ENCODE measurements around the gene AKR1D1. TPM values are rescaled to one million over a fixed set of nuclear protein-coding genes. Genes with fewer than 3 reads are reported as not detected.

AKR1D1 gene
- total RNA-seq, 2 experiments from 2014 or later: not detected

DNA sequence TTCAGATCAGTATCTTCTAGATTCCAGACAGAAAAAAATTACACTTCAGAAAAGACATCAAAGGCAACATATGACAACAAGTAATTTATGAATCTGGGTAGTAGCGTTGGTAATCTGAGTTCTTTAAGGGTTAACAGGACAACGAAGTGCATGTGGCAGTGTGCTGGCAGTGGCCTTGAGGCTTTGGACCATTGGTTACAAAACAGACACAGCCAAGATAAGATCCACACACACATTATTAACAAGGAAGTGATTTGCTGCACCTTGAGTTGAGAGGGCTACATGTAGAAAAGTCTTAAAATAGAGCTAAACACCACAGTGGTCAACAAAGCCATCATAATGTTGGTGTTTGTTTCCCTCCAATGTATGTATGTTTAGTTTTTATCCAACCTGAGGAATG lies 40.6 kb downstream of the AKR1D1 start:
- H3K27ac ChIP-seq (ENCODE audit: low read depth, low read length, poor library complexity, severe bottlenecking): no peak overlapping the region
- ChIA-PET POLR2A (interaction anchor here (1.4 kb wide), 1 partner anchor 9 kb away, joined by 4 read pairs; no protein-coding TSS in a partner anchor), CTCF (ENCODE audit: unreplicated experiment) (no interaction called here)
- TF ChIP-seq, protein P1, sequence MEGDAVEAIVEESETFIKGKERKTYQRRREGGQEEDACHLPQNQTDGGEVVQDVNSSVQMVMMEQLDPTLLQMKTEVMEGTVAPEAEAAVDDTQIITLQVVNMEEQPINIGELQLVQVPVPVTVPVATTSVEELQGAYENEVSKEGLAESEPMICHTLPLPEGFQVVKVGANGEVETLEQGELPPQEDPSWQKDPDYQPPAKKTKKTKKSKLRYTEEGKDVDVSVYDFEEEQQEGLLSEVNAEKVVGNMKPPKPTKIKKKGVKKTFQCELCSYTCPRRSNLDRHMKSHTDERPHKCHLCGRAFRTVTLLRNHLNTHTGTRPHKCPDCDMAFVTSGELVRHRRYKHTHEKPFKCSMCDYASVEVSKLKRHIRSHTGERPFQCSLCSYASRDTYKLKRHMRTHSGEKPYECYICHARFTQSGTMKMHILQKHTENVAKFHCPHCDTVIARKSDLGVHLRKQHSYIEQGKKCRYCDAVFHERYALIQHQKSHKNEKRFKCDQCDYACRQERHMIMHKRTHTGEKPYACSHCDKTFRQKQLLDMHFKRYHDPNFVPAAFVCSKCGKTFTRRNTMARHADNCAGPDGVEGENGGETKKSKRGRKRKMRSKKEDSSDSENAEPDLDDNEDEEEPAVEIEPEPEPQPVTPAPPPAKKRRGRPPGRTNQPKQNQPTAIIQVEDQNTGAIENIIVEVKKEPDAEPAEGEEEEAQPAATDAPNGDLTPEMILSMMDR (conservative IDR thresholded peaks at IDR 0.05; ENCODE audit: low read length): no peak
- no peak for TF ChIP-seq EZH2phosphoT487 (IDR thresholded peaks at IDR 0.05; ENCODE audit: borderline replicate concordance, low read depth, low read length)
- H3K79me2 ChIP-seq (ENCODE audit: insufficient read depth, low read depth, low read length): no peaks in the 10 kb centered on the region
- no peak overlapping the region for H2AFZ ChIP-seq (ENCODE audit: low read length)
- intact Hi-C loops (cut with micrococcal nuclease; ENCODE audit: unreplicated experiment): no loop called here
- no peaks in the 10 kb centered on the region for H3K4me1 ChIP-seq (ENCODE audit: insufficient read depth, low read length, poor library complexity, severe bottlenecking)
- no peak overlapping the region for H3K4me3 ChIP-seq (ENCODE audit: low read depth, low read length, poor library complexity, severe bottlenecking)
- no peaks in the 10 kb centered on the region for H3K9me3 ChIP-seq (ENCODE audit: low read length)
- BruUV-seq (replicated peaks): no TSS peak
- H3K4me2 ChIP-seq (ENCODE audit: low read length): no peak overlapping the region
- no peaks in the 10 kb centered on the region for H4K20me1 ChIP-seq (ENCODE audit: insufficient read depth, low read length)
- H3K9me2 ChIP-seq (ENCODE audit: insufficient read depth, low read length): no peaks in the 10 kb centered on the region
- H3K36me3 ChIP-seq (ENCODE audit: insufficient read depth, low read length): no peaks in the 10 kb centered on the region
- no peak for DNase-seq (ENCODE audit: low spot score)

DNA sequence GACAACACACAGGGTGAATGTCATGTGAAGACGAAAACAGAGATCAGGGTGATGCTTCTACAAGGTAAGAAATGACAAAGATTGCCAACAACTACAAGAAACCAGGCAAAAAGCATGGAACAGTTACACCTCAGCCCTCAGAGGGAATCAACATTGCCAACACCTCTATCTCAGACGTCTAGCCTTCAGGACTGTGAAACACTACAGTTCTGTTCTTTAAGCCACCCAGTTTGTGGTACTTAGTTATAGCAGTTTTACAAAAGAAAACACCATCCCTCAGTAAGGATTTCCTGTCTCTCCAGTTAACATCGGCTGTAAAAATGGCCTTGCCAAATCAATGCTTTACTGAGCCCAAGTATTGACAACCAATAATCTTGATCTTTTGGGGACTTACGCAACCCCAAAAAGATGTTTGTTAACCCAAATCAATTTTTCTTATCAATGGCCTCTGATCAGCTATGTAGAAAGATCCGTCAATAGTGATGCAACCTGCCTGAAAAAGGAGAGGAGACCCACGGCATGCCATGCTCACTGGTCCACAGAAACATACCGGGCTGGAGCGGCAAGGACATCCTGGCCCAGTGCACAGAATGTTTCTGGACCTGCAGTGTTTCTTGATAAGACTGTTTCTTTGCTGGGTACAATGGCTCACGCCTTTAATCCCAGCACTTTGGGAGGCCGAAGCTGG lies 44.0 kb downstream of the AKR1D1 start:
- intact Hi-C loops (cut with micrococcal nuclease; ENCODE audit: unreplicated experiment): no loop called here
- Histone ChIP-seq H3K27ac (ENCODE audit: low read depth, low read length, poor library complexity, severe bottlenecking) (no peak overlapping the region), H3K4me3 (ENCODE audit: low read depth, low read length, poor library complexity, severe bottlenecking) (no peak overlapping the region), H3K9me3 (ENCODE audit: low read length) (no peaks in the 10 kb centered on the region), H3K4me2 (ENCODE audit: low read length) (no peak overlapping the region), H4K20me1 (ENCODE audit: insufficient read depth, low read length) (no peaks in the 10 kb centered on the region), H3K4me1 (ENCODE audit: insufficient read depth, low read length, poor library complexity, severe bottlenecking) (no peaks in the 10 kb centered on the region), H3K9me2 (ENCODE audit: insufficient read depth, low read length) (no peaks in the 10 kb centered on the region), H3K79me2 (ENCODE audit: insufficient read depth, low read depth, low read length) (no peaks in the 10 kb centered on the region), H3K36me3 (ENCODE audit: insufficient read depth, low read length) (no peaks in the 10 kb centered on the region), H2AFZ (ENCODE audit: low read length) (no peak overlapping the region)
- no peak for DNase-seq (ENCODE audit: low spot score)
- POLR2A ChIA-PET: interaction anchor here (0.7 kb wide), 2 partner anchors 284 to 463 kb away, joined by 3 to 4 read pairs; no protein-coding TSS in a partner anchor
- CTCF ChIA-PET (ENCODE audit: unreplicated experiment): no interaction called here
- no TSS peak for BruUV-seq (replicated peaks)
- TF ChIP-seq, protein P1 (conservative IDR thresholded peaks at IDR 0.05; ENCODE audit: low read length): no peak
- no peak for TF ChIP-seq EZH2phosphoT487 (IDR thresholded peaks at IDR 0.05; ENCODE audit: borderline replicate concordance, low read depth, low read length)

DNA sequence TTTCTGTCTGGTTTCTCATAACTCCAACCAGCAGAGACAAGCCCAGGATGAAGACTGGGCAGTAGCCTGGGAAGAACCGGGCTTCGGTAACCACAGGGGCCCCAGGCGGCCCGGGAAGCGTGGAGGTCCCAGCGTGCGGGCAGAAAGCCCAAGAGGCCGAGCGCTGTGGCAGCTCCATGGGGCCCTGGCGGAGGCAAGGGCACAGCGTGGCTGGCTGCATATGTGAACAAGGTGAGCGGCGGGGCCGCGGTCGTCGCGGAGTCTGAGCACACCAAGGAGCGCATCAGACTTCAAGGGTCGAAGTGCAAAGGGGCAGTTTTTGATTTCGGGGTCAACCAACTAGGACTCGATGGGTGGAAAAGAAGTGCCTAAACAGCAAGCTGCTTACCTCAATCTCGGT lies 45.9 kb downstream of the AKR1D1 start:
- CTCF ChIA-PET (ENCODE audit: unreplicated experiment): no interaction called here
- no peak overlapping the region for H2AFZ ChIP-seq (ENCODE audit: low read length)
- POLR2A ChIA-PET: no interaction called here
- no TSS peak for BruUV-seq (replicated peaks)
- H3K79me2 ChIP-seq (ENCODE audit: insufficient read depth, low read depth, low read length): no peaks in the 10 kb centered on the region
- no peaks in the 10 kb centered on the region for H4K20me1 ChIP-seq (ENCODE audit: insufficient read depth, low read length)
- no peak overlapping the region for H3K4me2 ChIP-seq (ENCODE audit: low read length)
- intact Hi-C loops (cut with micrococcal nuclease; ENCODE audit: unreplicated experiment): no loop called here
- H3K27ac ChIP-seq (ENCODE audit: low read depth, low read length, poor library complexity, severe bottlenecking): no peak overlapping the region
- H3K9me3 ChIP-seq (ENCODE audit: low read length): no peaks in the 10 kb centered on the region
- H3K9me2 ChIP-seq (ENCODE audit: insufficient read depth, low read length): no peaks in the 10 kb centered on the region
- H3K36me3 ChIP-seq (ENCODE audit: insufficient read depth, low read length): no peaks in the 10 kb centered on the region
- TF ChIP-seq, protein P1 (conservative IDR thresholded peaks at IDR 0.05; ENCODE audit: low read length): no peak
- no peak for TF ChIP-seq EZH2phosphoT487 (IDR thresholded peaks at IDR 0.05; ENCODE audit: borderline replicate concordance, low read depth, low read length)
- no peaks in the 10 kb centered on the region for H3K4me1 ChIP-seq (ENCODE audit: insufficient read depth, low read length, poor library complexity, severe bottlenecking)
- H3K4me3 ChIP-seq (ENCODE audit: low read depth, low read length, poor library complexity, severe bottlenecking): no peak overlapping the region
- no peak for DNase-seq (ENCODE audit: low spot score)
